Mucosa of stomach (tissue), 1 donor: Measurements from ENCODE around the gene GAGE10.
"Not testable (repeated sequence)": the region's sequence is repeated elsewhere in the genome, so short reads cannot be mapped to it uniquely, and the experiment has no call there.

Experiments used
- H3K27me3 ChIP-seq: one replicate; pipeline ENCODE4 v1.7.0; 2013; ENCODE audit warnings: mild to moderate bottlenecking, low read length; ENCODE audit not compliant: control insufficient read depth, insufficient read depth
- H3K36me3 ChIP-seq: one replicate; pipeline ENCODE4 v1.7.0; 2013; ENCODE audit warnings: low read length; ENCODE audit not compliant: control insufficient read depth, insufficient read depth
- H3K4me1 ChIP-seq: one replicate; pipeline ENCODE4 v1.7.0; 2013; ENCODE audit warnings: mild to moderate bottlenecking, low read length; ENCODE audit not compliant: control insufficient read depth, insufficient read depth
- H3K4me3 ChIP-seq: one replicate; pipeline ENCODE4 v1.7.0; 2013; ENCODE audit warnings: low read length
- H3K9ac ChIP-seq: one replicate; pipeline ENCODE4 v1.7.0; 2013; ENCODE audit warnings: mild to moderate bottlenecking, low read length, moderate library complexity
- H3K9me3 ChIP-seq: one replicate; pipeline ENCODE4 v1.7.0; 2013; ENCODE audit warnings: mild to moderate bottlenecking, low read length, moderate library complexity; ENCODE audit not compliant: control insufficient read depth
- donor health status: Pancreatic carcinoma.

Gene GAGE10

DNA sequence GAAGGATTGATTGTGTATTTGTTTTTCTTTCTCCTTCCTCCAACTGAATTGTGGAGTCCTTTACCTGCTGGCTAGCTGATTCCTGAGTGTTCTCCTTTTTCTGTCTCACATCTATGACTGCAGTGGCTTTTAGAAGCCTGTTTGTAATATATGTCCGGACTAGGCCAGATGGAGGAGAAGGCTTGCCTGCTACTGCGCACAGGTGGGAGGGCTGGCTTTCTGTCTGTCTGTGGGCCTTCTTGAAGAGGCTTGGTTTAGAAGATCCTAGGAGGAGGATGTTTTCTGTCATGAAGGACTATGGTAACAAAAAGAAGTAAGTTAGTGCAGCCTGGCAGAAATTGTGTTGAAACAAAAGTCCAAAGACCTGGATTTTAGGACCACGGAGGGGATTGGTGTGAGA is 25.4 kb upstream of the GAGE10 start:
- no peaks in the 10 kb centered on the region for H3K9me3 ChIP-seq
- no peaks in the 10 kb centered on the region for H3K36me3 ChIP-seq
- H3K9ac ChIP-seq = no peak overlapping the region
- H3K4me3 ChIP-seq = no peak overlapping the region
- no peaks in the 10 kb centered on the region for H3K27me3 ChIP-seq
- peaks cover 4% of the 10 kb centered on the region for H3K4me1 ChIP-seq

DNA sequence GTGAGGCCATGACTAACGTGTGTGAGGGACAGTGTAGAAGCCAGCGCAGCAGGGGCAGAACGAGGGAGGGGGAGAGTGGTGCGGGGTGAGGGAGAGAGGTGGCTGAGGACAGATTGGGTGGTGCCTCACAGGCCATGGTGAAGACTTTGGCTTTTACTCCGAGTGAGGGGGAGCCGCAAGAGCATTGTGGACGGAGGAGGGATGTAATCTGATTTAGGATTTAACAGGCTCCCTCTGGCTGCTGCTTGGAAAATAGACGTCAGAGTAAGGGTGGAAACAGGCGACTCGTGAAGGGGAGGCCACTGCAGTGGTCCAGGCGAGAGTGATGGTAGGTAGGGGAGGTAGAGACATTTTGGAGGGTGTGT is 20.8 kb upstream of the GAGE10 start:
- H3K9ac ChIP-seq = no peak overlapping the region
- no peaks in the 10 kb centered on the region for H3K36me3 ChIP-seq
- H3K4me1 ChIP-seq = no peaks in the 10 kb centered on the region
- no peaks in the 10 kb centered on the region for H3K27me3 ChIP-seq
- no peaks in the 10 kb centered on the region for H3K9me3 ChIP-seq
- H3K4me3 ChIP-seq = no peak overlapping the region

DNA sequence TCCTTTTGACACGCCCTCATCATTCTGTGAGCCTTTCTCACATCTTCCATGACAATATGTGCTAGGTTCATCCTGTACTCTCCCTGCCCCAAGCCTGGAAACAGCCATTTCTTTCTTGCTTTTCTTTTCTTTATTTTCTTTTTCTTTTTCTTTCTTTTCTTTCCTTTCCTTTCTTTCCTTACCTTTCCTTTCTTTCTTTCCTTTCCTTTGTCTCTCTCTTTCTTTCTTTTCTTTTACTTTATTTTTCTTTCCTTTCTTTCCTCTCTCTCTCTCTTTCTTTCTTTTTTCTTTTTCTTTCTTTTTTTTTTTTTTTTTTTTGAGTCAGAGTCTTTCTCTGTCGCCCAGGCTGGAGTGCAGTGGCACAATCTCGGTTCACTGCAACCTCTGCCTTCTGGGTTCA is 19.2 kb upstream of the GAGE10 start:
- Histone ChIP-seq H3K27me3 (no peaks in the 10 kb centered on the region), H3K36me3 (no peaks in the 10 kb centered on the region), H3K4me1 (no peaks in the 10 kb centered on the region)

DNA sequence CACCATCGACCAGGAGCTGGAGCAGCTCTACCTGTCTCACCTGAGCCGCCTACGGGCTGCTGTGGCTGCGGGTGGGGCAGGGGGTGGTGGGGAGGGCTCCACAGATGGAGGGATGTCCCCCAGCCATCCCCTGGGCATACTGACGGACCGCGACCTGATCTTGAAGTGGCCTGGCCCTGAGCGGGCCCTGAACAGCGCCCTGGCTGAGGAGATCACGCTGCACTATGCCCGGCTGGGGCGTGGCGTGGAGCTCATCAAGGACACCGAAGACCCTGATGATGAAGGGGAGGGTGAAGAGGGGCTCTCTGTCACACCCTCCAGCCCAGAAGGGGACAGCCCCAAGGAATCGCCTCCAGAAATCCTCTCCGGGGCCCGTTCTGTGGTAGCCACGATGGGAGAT is 17.3 kb upstream of the GAGE10 start:
- Histone ChIP-seq H3K9ac (no peak overlapping the region), H3K27me3 (no peaks in the 10 kb centered on the region), H3K4me3 (no peak overlapping the region), H3K9me3 (no peaks in the 10 kb centered on the region), H3K36me3 (no peaks in the 10 kb centered on the region), H3K4me1 (no peaks in the 10 kb centered on the region)

More for the DNA sequence above, 19.2 kb upstream of the GAGE10 start:
- Histone ChIP-seq H3K9ac (no peak overlapping the region), H3K4me3 (no peak overlapping the region), H3K9me3 (no peaks in the 10 kb centered on the region)

DNA sequence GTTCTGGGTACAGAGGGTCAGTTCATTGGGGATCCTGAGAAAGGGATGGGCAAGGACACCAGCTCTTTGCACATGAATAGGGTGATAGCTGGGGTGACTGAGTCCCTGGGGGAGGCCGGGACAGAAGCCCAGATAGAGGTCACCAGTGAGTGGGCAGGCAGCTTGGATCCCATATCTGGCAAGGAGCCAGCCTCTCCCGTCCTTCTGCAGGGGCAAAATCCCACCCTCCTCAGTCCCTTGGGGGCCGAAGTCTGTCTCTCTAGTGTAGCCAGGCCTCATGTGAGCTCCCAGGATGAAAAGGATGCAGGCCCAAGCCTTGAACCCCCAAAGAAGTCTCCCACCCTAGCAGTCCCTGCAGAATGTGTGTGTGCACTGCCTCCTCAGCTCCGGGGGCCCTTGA is 16.9 kb upstream of the GAGE10 start:
- no peaks in the 10 kb centered on the region for H3K9me3 ChIP-seq
- no peak overlapping the region for H3K4me3 ChIP-seq
- no peaks in the 10 kb centered on the region for H3K36me3 ChIP-seq
- H3K27me3 ChIP-seq = no peaks in the 10 kb centered on the region
- no peaks in the 10 kb centered on the region for H3K4me1 ChIP-seq
- H3K9ac ChIP-seq = no peak overlapping the region

DNA sequence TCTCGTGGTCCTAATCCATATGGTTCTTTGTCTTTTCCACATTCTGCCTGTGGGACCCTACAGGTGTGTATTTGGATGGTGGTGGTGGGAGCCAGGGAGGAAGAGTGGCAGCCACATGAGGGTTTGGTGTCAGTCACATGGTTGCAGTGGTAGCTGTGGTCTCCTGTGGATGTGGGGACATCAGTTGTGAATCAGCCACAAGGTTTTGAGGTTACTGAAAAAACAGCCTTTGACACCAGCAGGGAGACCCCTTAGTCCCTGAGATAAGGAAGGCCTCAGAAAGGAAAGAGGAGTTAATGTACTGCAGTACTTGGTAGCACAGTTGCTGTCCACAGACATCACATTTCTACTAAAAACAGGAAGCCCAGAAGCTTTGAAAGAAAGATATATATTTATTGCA is 15.8 kb upstream of the GAGE10 start:
- no peak overlapping the region for H3K4me3 ChIP-seq
- no peak overlapping the region for H3K9ac ChIP-seq
- H3K9me3 ChIP-seq = no peaks in the 10 kb centered on the region
- H3K27me3 ChIP-seq = no peaks in the 10 kb centered on the region
- H3K36me3 ChIP-seq = no peaks in the 10 kb centered on the region
- no peaks in the 10 kb centered on the region for H3K4me1 ChIP-seq

DNA sequence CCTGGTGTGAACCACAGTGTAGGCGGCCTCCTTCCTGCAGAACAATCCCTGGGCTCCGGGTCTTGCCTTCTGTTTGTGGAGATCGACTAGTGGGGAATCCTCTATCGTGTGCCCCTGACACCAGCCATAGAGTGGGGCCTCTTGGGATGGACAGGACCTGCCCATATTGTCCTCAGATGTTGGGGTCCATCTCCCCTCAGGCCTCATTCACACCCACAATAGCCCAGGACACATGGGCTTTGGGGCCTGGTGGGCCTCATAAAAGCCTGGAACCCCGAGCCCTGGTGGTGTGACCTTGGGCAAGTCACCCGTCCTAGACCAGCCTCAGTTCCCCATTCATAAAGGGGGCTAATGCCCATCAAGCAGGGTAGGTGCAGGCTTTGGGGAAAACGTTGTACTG is 13.2 kb upstream of the GAGE10 start:
- no peak overlapping the region for H3K9ac ChIP-seq

DNA sequence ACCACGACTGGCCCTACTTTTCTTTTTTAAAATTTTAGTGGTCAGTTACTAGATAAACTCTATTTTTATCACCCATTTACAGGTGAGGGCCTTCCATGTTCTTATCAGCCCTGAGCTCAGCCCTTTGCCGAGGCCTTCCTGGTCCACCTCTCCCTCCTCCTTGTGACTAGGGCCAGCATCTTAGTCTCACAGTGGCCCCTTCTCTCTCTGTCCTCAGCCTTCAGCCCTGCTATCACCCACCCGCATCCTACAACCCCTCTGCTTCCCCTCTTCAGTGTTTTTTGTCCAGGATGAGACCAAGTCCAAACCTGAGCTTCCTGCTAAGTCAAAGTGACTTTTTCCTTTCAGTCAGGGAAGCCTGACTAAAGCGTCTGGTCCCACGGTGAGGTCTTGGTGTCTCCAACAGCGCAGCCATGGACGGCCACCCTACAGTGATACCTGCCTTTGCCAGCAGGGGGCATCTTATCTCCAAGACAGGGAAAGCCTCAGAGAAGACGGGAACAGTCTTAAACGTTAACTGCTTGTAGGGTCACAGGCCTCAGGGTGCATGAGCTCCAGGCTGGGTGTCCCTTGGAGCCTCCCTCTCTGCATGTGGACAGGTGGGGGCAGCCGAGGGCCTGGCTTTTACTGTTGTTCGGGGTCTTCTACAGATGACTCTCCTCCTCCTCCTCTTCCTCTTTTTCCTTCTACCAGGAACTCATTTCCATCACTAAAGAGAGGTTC is 11.7 kb upstream of the GAGE10 start:
- Histone ChIP-seq H3K9me3 (no peaks in the 10 kb centered on the region), H3K4me3 (no peak overlapping the region), H3K4me1 (no peaks in the 10 kb centered on the region), H3K9ac (no peak overlapping the region), H3K27me3 (no peaks in the 10 kb centered on the region), H3K36me3 (no peaks in the 10 kb centered on the region)

More for the DNA sequence above, 13.2 kb upstream of the GAGE10 start:
- H3K36me3 ChIP-seq = no peaks in the 10 kb centered on the region
- H3K4me3 ChIP-seq = no peak overlapping the region
- H3K9me3 ChIP-seq = no peaks in the 10 kb centered on the region
- H3K27me3 ChIP-seq = no peaks in the 10 kb centered on the region
- no peaks in the 10 kb centered on the region for H3K4me1 ChIP-seq

DNA sequence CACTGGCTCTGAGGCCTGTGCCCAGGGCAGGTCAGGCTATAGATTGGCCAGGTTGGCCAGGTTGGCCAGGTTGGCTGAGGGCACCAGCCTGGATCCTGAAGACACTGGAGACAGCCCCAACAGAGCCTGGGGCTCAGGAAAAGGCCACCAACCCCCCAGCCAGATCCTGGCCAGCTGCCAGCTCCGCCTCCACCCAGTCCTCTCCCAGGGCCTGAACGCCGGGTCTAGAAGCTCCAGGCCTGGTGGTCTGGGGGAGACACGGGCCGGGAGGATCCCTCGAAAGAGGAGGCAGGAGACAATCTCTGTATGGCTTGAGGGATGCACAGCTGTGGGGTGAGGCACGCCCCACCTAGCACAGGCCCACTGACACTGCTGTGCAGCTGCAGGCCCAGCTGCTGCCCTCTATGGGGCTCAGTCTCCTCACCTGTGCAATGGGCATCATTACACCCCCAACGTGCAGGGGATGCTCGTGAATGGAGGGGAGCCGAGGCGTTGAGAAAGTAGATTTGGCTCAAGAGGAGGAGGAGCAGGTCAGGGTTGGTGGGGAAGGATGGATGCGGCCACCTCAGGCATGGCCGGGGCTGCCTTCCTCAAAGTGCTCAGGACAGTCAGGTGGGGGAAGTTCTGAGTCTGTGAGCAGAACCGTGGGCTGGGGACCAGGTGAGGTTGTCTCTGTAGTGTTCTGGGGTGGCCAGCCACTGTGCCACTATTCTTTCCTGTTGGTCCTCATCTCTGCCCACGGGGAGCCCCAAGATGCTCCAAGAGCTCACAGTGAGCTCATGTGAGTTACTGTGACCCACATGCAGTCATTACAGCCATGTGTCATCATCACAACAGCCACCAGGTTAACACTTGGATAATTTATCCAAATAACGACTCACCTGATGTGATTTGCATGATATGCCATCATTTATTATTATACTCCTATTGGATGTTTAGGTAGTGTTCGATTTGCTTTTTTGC is 10.8 kb upstream of the GAGE10 start:
- H3K9me3 ChIP-seq = no peaks in the 10 kb centered on the region
- H3K27me3 ChIP-seq = no peaks in the 10 kb centered on the region
- H3K4me1 ChIP-seq = no peaks in the 10 kb centered on the region
- H3K36me3 ChIP-seq = no peaks in the 10 kb centered on the region
- H3K9ac ChIP-seq = no peak overlapping the region
- H3K4me3 ChIP-seq = no peak overlapping the region

DNA sequence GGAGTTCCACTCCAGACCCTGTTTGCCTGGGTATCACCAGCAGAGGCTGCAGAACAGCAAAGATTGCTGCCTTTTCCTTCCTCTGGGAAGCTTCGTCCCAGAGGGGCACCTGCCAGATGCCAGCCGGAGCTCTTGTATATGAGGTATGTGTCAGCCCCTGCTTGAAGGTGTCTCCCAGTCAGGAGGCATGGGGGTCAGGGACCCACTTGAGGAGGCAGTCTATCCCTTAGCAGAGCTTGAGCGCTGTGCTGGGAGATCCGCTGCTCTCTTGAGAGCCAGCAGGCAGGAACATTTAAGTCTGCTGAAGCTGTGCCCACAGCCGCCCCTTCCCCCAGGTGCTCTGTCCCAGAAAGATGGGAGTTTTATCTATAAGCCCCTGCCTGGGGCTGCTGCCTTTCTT is 4.2 kb upstream of the GAGE10 start:
- H3K9ac ChIP-seq, H3K9me3 ChIP-seq, H3K4me3 ChIP-seq, H3K4me1 ChIP-seq, H3K36me3 ChIP-seq, H3K27me3 ChIP-seq: not testable (repeated sequence)

DNA sequence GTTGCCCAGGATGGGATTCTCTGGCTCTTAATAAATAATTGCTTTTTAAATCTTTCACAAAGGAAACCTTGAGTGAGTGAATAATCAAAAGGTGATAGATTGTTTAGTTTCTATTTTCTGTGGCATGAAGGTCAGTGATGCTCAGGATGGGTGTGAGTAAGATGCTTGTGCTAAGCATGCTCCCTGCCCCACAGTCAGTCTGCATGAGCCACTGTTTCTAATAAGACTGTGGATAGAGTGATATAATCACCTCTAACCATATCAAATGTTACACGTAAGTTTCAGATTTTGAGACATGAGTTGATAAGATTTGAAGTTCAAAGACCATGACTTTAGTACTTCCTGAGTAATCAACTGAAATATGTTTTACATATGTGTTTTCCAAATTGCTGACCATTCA is 2.7 kb upstream of the GAGE10 start:
- H3K4me3 ChIP-seq = no peak overlapping the region
- H3K36me3 ChIP-seq = no peaks in the 10 kb centered on the region
- H3K27me3 ChIP-seq = no peaks in the 10 kb centered on the region
- no peaks in the 10 kb centered on the region for H3K9me3 ChIP-seq
- no peak overlapping the region for H3K9ac ChIP-seq
- no peaks in the 10 kb centered on the region for H3K4me1 ChIP-seq

DNA sequence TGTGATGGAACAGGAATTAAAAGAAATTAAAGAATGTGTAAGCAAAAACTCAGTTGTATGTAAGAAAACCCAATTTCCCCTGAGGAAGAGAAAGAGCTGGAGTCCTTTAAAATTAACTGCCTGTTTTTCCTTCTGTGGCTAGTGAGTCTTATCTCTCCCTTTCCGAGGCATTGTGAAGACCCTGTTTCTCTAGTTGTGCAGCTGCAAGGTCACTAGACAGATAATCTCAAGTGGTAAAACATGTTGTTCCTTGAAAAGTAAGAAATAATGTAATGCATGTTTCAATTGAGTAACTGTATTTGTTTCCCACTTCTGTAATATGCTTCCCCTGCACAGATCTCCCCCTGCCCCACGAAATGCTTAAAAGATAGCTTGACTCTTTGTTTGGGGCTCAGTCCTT is 4.3 kb downstream of the GAGE10 start:
- not testable (repeated sequence) for H3K27me3 ChIP-seq, H3K36me3 ChIP-seq, H3K4me1 ChIP-seq, H3K4me3 ChIP-seq, H3K9ac ChIP-seq, H3K9me3 ChIP-seq
